ENCODE measurements around the gene CEBPB. TPM values are rescaled to one million over a fixed set of nuclear protein-coding genes. Genes with fewer than 3 reads are reported as not detected.
"Not testable (repeated sequence)": the region's sequence is repeated elsewhere in the genome, so short reads cannot be mapped to it uniquely, and the experiment has no call there.

The CEBPB gene
- total and polyA plus RNA-seq, 12 donors = 20.9 to 104 (median 40.4) TPM

GRCh38 chr20:50175938-50176933 is 14.4 kb upstream of the CEBPB start:
- no peak overlapping the region for H3K4me3 ChIP-seq
- ATAC-seq (no peak), DNase-seq (no peak)
- H3K27ac ChIP-seq = no peak overlapping the region
- 94 to 97% methylated on average over 18 of the region's 18 CpGs for WGBS, 2 donors
- no peaks in the 10 kb centered on the region for H3K27me3 ChIP-seq
- H3K4me1 ChIP-seq = peaks cover 0 to 29% (median 22%) of the 10 kb centered on the region in 9 donors
- peaks cover 0 to 8% (median 0%) of the 10 kb centered on the region in 9 donors for H3K36me3 ChIP-seq
- no peaks in the 10 kb centered on the region for H3K9me3 ChIP-seq
- intact Hi-C loops (cut with DNase I) = loop anchor here in 2 of 10 donors (5.0 kb wide), 1 partner anchor 199 kb away; no protein-coding TSS in a partner anchor
- TF ChIP-seq CTCF (IDR thresholded peaks at IDR 0.05) = no peak

GRCh38 chr20:50178672-50179071 is 12.0 kb upstream of the CEBPB start:
- not testable (repeated sequence) for H3K4me3 ChIP-seq, H3K36me3 ChIP-seq, H3K4me1 ChIP-seq, DNase-seq, H3K27ac ChIP-seq, H3K9me3 ChIP-seq, ATAC-seq, H3K27me3 ChIP-seq
- WGBS, 2 donors = 93 to 99% methylated on average over 8 to 9 of the region's 9 CpGs
- intact Hi-C loops (cut with DNase I) = loop anchor here in 3 of 10 donors (2.0 to 5.0 kb wide), 2 partner anchors 198 to 201 kb away; no protein-coding TSS in a partner anchor

- H3K36me3 ChIP-seq = no peaks in the 10 kb centered on the region
- H3K4me3 ChIP-seq = no peak overlapping the region
- DNase-seq (no peak), ATAC-seq (no peak)
- no peak for TF ChIP-seq CTCF (IDR thresholded peaks at IDR 0.05)
- H3K27ac ChIP-seq = no peak overlapping the region
- H3K4me1 ChIP-seq = peaks cover 0 to 6% (median 0%) of the 10 kb centered on the region in 9 donors
- H3K9me3 ChIP-seq = no peaks in the 10 kb centered on the region
- 97% methylated on average over 10 of the region's 10 CpGs for WGBS, 2 donors
- intact Hi-C loops (cut with DNase I) = loop anchor here in 3 of 10 donors (5.0 to 10.0 kb wide), 2 partner anchors 396 to 563 kb away; no protein-coding TSS in a partner anchor
- H3K27me3 ChIP-seq = no peaks in the 10 kb centered on the region
These were observed 9.3 kb upstream of the CEBPB start for GRCh38 chr20:50181344-50181743.

GRCh38 chr20:50182346-50182745 is 8.3 kb upstream of the CEBPB start:
- no peak for TF ChIP-seq CTCF (IDR thresholded peaks at IDR 0.05)
- no peak overlapping the region for H3K4me3 ChIP-seq
- no peak for ATAC-seq
- no peak for DNase-seq
- H3K36me3 ChIP-seq = no peaks in the 10 kb centered on the region
- intact Hi-C loops (cut with DNase I) = loop anchor here in 3 of 10 donors (5.0 to 10.0 kb wide), 2 partner anchors 395 to 562 kb away; no protein-coding TSS in a partner anchor
- H3K4me1 ChIP-seq = peaks cover 0 to 10% (median 0%) of the 10 kb centered on the region in 9 donors
- H3K27me3 ChIP-seq = no peaks in the 10 kb centered on the region
- H3K9me3 ChIP-seq = no peaks in the 10 kb centered on the region
- no peak overlapping the region for H3K27ac ChIP-seq
- WGBS, 2 donors = 75 to 82% methylated on average over 2 of the region's 2 CpGs

Measured in heart right ventricle (tissue), 16 donors.